ENCODE measurements around the gene MYH9.

Gene MYH9

GRCh38 chr22:36249160-36249559, 138.6 kb downstream of the MYH9 start:
- in situ Hi-C loops (cut with MboI; ENCODE audit: low sequenced_read_pairs, unreplicated experiment): no loop called here
- no peak for TF ChIP-seq CTCF (IDR thresholded peaks at IDR 0.05; ENCODE audit: borderline replicate concordance, control extremely low read depth, extremely low read depth, insufficient read depth, missing control alignments)
- DNase-seq (ENCODE audit: low spot score): no peak

GRCh38 chr22:36247955-36248354, 139.8 kb downstream of the MYH9 start:
- no peak for DNase-seq (ENCODE audit: low spot score)
- no peak for TF ChIP-seq CTCF (IDR thresholded peaks at IDR 0.05; ENCODE audit: borderline replicate concordance, control extremely low read depth, extremely low read depth, insufficient read depth, missing control alignments)
- in situ Hi-C loops (cut with MboI; ENCODE audit: low sequenced_read_pairs, unreplicated experiment): no loop called here

DNA sequence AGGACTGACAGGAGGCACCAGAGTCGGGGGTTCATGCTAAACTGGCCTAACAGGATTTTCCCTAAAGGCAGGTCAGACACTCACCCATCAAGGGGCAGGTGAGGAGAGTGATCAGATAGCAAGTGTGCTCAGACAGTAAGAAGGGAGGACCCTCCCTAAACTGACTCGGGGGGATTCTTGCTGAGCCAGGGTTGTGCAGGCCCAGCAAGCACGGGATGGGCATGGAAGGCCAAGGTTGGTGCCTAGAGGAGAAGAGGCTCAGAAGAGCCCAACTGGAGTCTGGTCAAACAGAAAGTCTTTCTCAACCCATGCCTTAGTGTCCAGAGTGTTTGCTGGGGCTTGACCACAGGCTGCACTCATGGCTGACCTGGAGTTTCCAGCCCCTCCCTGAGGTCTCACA, 141.0 kb downstream of the MYH9 start:
- TF ChIP-seq CTCF (IDR thresholded peaks at IDR 0.05; ENCODE audit: borderline replicate concordance, control extremely low read depth, extremely low read depth, insufficient read depth, missing control alignments): no peak
- DNase-seq (ENCODE audit: low spot score): no peak
- in situ Hi-C loops (cut with MboI; ENCODE audit: low sequenced_read_pairs, unreplicated experiment): no loop called here

DNA sequence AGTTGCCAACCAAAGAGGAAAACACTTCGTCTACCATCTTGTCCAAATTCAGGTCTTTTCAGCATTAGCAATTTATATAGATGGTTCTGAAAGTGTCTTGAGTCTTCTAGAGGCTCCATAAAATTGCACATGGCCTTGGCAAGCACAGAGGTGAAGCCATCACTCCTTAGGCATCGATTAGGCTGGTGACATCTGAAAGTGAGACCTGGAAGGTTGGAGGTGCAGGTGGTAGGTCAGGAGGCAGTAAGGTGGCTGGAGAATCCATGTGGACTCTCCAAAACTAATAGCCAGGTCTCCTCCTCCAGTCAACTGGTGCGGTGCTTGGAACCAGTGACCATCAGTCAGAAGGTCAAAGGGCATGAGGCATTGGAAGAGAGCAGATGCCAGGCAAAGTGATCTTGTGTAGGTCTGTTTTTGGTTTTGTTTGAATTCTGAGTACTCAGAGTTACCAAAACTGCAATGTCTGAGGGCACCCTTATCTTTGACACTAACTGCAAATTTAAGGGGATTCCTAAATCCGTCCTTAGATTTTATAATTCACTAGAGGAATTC, 141.9 kb downstream of the MYH9 start:
- TF ChIP-seq CTCF (IDR thresholded peaks at IDR 0.05; ENCODE audit: borderline replicate concordance, control extremely low read depth, extremely low read depth, insufficient read depth, missing control alignments): no peak
- no peak for DNase-seq (ENCODE audit: low spot score)
- in situ Hi-C loops (cut with MboI; ENCODE audit: low sequenced_read_pairs, unreplicated experiment): no loop called here

- no peak for DNase-seq (ENCODE audit: low spot score)
Observed at GRCh38 chr22:36244522-36245391, 143.0 kb downstream of the MYH9 start.

DNA sequence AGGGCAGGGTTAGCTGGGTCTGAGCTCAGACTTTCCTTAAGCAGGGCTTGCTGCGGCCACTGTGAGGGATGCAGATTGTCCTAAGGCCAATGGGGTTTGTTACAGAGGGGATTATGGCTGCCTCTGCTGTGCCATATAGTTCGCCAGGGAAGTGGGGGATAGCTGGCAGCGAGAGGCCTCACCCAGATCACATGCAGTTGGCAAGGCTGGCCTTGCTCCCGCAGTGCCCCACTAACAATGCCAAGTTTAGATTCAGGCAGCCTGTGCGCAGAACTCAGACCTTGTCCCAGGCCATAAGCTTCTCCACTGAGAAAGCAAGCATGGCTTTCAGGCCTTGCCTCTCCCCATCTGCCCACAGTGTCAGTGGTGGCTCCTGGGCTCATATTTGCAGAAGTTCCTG, 143.8 kb downstream of the MYH9 start:
- in situ Hi-C loops (cut with MboI; ENCODE audit: low sequenced_read_pairs, unreplicated experiment): no loop called here
- TF ChIP-seq CTCF (IDR thresholded peaks at IDR 0.05; ENCODE audit: borderline replicate concordance, control extremely low read depth, extremely low read depth, insufficient read depth, missing control alignments): no peak
- DNase-seq (ENCODE audit: low spot score): no peak

More at GRCh38 chr22:36244522-36245391, 143.0 kb downstream of the MYH9 start:
- TF ChIP-seq CTCF (IDR thresholded peaks at IDR 0.05; ENCODE audit: borderline replicate concordance, control extremely low read depth, extremely low read depth, insufficient read depth, missing control alignments): no peak
- in situ Hi-C loops (cut with MboI; ENCODE audit: low sequenced_read_pairs, unreplicated experiment): no loop called here
